DND-41 (cell line): ENCODE data around the gene LCN9.

Experiments used
- ATAC-seq: fragments of 200-7000 bp; cut with Tn5 transposase; 3 replicates; pipeline ENCODE4 v1.9.1; 2021; ENCODE audit warnings: low read depth; ENCODE audit not compliant: insufficient read depth
- DNase-seq: peaks from one replicate; pipeline ENCODE4 v3.0.0-alpha.2; 2020
- H2AFZ ChIP-seq: 2 replicates; pipeline ENCODE4 v1.6.0; 2012; ENCODE audit warnings: low read depth, low read length
- H3K27ac ChIP-seq: 2 replicates; pipeline ENCODE4 v1.5.1; 2012; ENCODE audit warnings: low read length, inconsistent platforms
- H3K27me3 ChIP-seq: fragments of 200-600 bp; sonication (generic); 2 replicates; pipeline ENCODE4 v1.6.0; 2012; ENCODE audit warnings: low read length, mild to moderate bottlenecking, inconsistent platforms; ENCODE audit not compliant: insufficient read depth, poor library complexity
- H3K36me3 ChIP-seq: 2 replicates; pipeline ENCODE4 v1.5.1; 2012; ENCODE audit warnings: low read length, inconsistent platforms; ENCODE audit not compliant: insufficient read depth
- H3K4me1 ChIP-seq: 2 replicates; pipeline ENCODE4 v1.5.1; 2012; ENCODE audit warnings: mild to moderate bottlenecking, low read length; ENCODE audit not compliant: insufficient read depth
- H3K4me2 ChIP-seq: 2 replicates; pipeline ENCODE4 v1.6.0; 2012; ENCODE audit warnings: mild to moderate bottlenecking, moderate library complexity, low read length, inconsistent platforms; ENCODE audit not compliant: insufficient read depth
- H3K4me3 ChIP-seq, 2 experiments: fragments of 200-600 bp in 1 of 2; shearing (Covaris generic) in 1 of 2; 2 replicates each; pipeline ENCODE4 v1.5.1; 2012 to 2016; ENCODE audit warnings: inconsistent platforms in 2 of 2, low read length in 2 of 2, mild to moderate bottlenecking in 2 of 2, low read depth in 1 of 2, moderate library complexity in 1 of 2
- H3K79me2 ChIP-seq: 2 replicates; pipeline ENCODE4 v1.6.0; 2012; ENCODE audit warnings: low read length, inconsistent platforms; ENCODE audit not compliant: insufficient read depth
- H3K9ac ChIP-seq: 2 replicates; pipeline ENCODE4 v1.6.0; 2012; ENCODE audit warnings: low read depth, mild to moderate bottlenecking, inconsistent platforms, low read length, moderate library complexity
- H3K9me3 ChIP-seq: 2 replicates; pipeline ENCODE4 v1.5.1; 2012; ENCODE audit warnings: low read length, moderate library complexity, mild to moderate bottlenecking, inconsistent platforms; ENCODE audit not compliant: insufficient read depth, severe bottlenecking
- H4K20me1 ChIP-seq: 2 replicates; pipeline ENCODE4 v1.6.0; 2012; ENCODE audit warnings: low read length; ENCODE audit not compliant: insufficient read depth
- CTCF ChIP-seq: IDR thresholded peaks from 2 replicates; pipeline ENCODE4 v1.5.1; 2012; ENCODE audit warnings: borderline replicate concordance, low read length, moderate library complexity, mild to moderate bottlenecking; ENCODE audit not compliant: poor library complexity, severe bottlenecking; ENCODE audit errors: extremely low read depth
- EZH2 ChIP-seq: IDR thresholded peaks from 3 replicates; pipeline ENCODE4 v1.6.1; 2012; ENCODE audit warnings: borderline replicate concordance, low read depth, mild to moderate bottlenecking, moderate library complexity, low read length, inconsistent platforms; ENCODE audit not compliant: severe bottlenecking

LCN9 gene

GRCh38 chr9:135689011-135689410 lies 25.9 kb downstream of the LCN9 start:
- Histone ChIP-seq H4K20me1 (no peaks in the 10 kb centered on the region; the same call in none of the 2 replicates), H3K27me3 (no peaks in the 10 kb centered on the region), H3K79me2 (no peaks in the 10 kb centered on the region), H3K27ac (no peak overlapping the region), H3K9ac (no peak overlapping the region), H3K9me3 (no peaks in the 10 kb centered on the region), H3K4me2 (no peak overlapping the region), H3K4me3 (no peak overlapping the region), H2AFZ (no peak overlapping the region), H3K36me3 (no peaks in the 10 kb centered on the region), H3K4me1 (no peaks in the 10 kb centered on the region)
- no peak for ATAC-seq
- TF ChIP-seq CTCF (no peak), EZH2 (no peak)
- no peak for DNase-seq

GRCh38 chr9:135690836-135691570 lies 27.9 kb downstream of the LCN9 start:
- Histone ChIP-seq H3K9ac (no peak overlapping the region), H3K4me3 (no peak overlapping the region), H4K20me1 (no peaks in the 10 kb centered on the region; the same call in none of the 2 replicates), H3K27ac (no peak overlapping the region), H3K27me3 (no peaks in the 10 kb centered on the region), H2AFZ (no peak overlapping the region), H3K4me2 (no peak overlapping the region), H3K36me3 (no peaks in the 10 kb centered on the region), H3K79me2 (no peaks in the 10 kb centered on the region), H3K4me1 (no peaks in the 10 kb centered on the region), H3K9me3 (no peaks in the 10 kb centered on the region)
- DNase-seq (no peak), ATAC-seq (no peak)
- TF ChIP-seq EZH2 (no peak), CTCF (no peak)

- DNase-seq (no peak), ATAC-seq (no peak)
- Histone ChIP-seq H4K20me1 (no peaks in the 10 kb centered on the region; the same call in none of the 2 replicates), H3K27me3 (no peaks in the 10 kb centered on the region), H3K4me3 (no peak overlapping the region), H3K9me3 (no peaks in the 10 kb centered on the region), H3K9ac (no peak overlapping the region), H3K4me2 (no peak overlapping the region), H3K36me3 (no peaks in the 10 kb centered on the region), H3K27ac (no peak overlapping the region), H3K79me2 (no peaks in the 10 kb centered on the region), H2AFZ (no peak overlapping the region), H3K4me1 (no peaks in the 10 kb centered on the region)
- TF ChIP-seq CTCF = no peak
Observed at GRCh38 chr9:135692410-135692809, 29.3 kb downstream of the LCN9 start.
